Heart left ventricle (tissue), 13 donors: Measurements from ENCODE around the gene CLDN11.
A peak's percentile ranks its signal among the peaks of the same experiment; 100 is the strongest.

Experiments used
- POLR2A ChIP-seq, 2 donors: fragments of 450-650 bp; IDR thresholded peaks; one replicate each; pipeline ENCODE4 v1.6.1; 2017; ENCODE audit warnings: antibody characterized with exemption in 2 of 2, mild to moderate bottlenecking in 2 of 2, moderate library complexity in 2 of 2
- TF ChIP-seq, protein P1 (sequence below), 12 donors: fragments of 200-600 bp; sonication (generic) in 4 of 12; IDR thresholded peaks; one replicate each; pipeline versions ENCODE4 v1.5.0 to v1.8.0; 2018 to 2022; ENCODE audit warnings: antibody characterized with exemption in 12 of 12, mild to moderate bottlenecking in 5 of 12
- donor health status: ischemic (EF 13 %, LVEDD 7.1; RV severe dilation, severe dysfunction).
- donor health status: DM: no; HTN: yes; CAD: no.
- donor health status: DM: no; HTN: no; CAD: no.
- donor health status: ischemic (EF 25% LVEDD 6.9; RV normal size, moderate dysfunction).
- donor health status: ischemic (EF 25% LVEDD 5.7; RV mildly dilated, moderate dysfunction).
- donor health status: ischemic (EF 35%, LVEDD 5.7; RV mildly dilated, moderate dysfunction).
- donor health status: nonischemic (EF 11% LVEDD 7.7; RV severe dilation, severe dysfunction).
- donor health status: DM: yes; HTN: yes; CAD: no.
- donor health status: PGD.
- donor health status: ischemic (EF 29% LVEDD 5.4; RV normal size, mild dysfunction).
- donor health status: nonischemic (EF 23%, LVEDD 6.1; RV moderate dilation, normal function).

DNA sequence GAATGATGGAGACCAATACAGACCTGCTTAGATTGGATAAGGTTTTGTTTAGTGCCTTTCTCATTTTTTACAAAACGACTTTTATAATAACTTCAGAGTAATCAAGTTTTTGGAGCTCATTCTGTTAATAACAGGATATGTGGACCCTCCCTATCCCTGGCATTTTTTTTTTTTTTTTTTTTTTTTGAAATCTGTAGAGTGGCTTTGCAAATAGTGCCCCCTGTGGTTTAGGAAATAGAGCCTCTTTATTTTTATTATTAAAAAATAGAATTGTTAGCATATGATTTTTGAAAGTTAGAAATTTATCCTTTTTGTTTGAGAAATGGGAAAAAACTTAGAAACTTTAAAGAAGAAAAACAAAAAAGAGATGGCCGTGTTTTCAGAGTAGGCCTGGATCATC, 49.7 kb upstream of the CLDN11 start:
- TF ChIP-seq, protein P1, sequence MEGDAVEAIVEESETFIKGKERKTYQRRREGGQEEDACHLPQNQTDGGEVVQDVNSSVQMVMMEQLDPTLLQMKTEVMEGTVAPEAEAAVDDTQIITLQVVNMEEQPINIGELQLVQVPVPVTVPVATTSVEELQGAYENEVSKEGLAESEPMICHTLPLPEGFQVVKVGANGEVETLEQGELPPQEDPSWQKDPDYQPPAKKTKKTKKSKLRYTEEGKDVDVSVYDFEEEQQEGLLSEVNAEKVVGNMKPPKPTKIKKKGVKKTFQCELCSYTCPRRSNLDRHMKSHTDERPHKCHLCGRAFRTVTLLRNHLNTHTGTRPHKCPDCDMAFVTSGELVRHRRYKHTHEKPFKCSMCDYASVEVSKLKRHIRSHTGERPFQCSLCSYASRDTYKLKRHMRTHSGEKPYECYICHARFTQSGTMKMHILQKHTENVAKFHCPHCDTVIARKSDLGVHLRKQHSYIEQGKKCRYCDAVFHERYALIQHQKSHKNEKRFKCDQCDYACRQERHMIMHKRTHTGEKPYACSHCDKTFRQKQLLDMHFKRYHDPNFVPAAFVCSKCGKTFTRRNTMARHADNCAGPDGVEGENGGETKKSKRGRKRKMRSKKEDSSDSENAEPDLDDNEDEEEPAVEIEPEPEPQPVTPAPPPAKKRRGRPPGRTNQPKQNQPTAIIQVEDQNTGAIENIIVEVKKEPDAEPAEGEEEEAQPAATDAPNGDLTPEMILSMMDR (IDR thresholded peaks at IDR 0.05), result peak; percentile 16 to 47 (median 26)
- TF ChIP-seq POLR2A (IDR thresholded peaks at IDR 0.05), result no peak
